Inflammatory macrophage treated with lipopolysaccharide for 1 hour (primary cell): Measurements from ENCODE around the gene PPM1G.
"Not testable (repeated sequence)": the region's sequence is repeated elsewhere in the genome, so short reads cannot be mapped to it uniquely, and the experiment has no call there.

Experiments used
- DNase-seq, 2 donors: peaks; one replicate each; pipeline ENCODE4 v3.0.0-alpha.2; 2020 to 2022

Gene PPM1G

DNA sequence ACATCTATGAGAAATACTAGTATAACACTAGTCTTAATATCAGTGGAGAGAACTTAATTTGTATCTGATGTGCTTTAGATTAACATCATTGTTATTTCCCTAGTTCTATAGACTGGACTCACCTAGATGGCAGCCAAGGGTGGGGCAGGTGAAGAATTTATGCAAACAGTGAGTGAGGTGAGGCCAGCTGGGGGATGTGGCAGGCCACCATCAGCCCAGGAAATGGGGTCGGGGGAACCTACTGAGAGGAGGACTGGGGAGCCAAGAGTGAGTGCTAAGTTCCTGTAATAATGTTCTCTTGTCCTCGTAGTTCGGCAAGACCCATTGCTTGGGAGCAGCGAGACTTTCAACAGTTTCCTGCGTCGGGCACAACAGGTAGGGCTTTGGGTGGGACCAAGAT lies 36.5 kb downstream of the PPM1G start:
- DNase-seq = no peak

DNA sequence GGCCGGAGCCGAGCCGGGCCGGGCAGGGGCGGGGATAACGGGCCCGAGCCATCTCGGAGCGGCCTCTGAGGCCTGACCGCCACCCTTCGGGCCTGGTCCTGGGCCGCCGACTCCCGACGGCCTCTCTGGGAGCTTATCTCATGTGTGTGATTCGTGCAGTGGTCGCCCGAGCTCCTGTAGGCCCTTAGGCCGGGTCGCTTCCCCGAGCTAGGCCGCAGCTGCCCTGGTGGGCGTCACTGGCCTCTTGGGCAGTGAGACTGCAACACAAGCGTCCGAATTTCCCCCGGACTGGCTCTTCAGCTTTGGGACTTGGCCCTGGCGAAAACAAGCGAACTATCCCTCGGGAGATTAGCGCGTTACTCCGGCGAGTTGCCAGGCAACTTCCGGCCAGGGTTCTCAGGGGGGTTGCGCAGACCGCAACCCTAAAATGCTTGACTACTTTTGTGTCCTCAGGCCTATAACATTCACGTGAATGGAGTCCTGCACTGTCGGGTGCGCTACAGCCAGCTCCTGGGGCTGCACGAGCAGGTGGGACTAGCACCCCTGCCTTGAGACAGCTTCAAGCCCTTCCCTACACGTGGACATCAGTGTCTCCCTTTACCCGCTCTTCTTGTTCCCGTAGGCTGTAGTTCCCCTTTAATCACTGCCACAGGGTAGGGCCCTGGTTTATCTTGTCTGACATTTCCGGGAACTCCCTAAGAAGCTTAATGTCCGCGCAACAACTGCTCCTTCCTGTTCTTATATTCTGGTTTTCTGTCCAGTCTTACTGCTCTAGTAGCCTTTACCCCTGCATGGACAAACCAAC lies 38.4 kb downstream of the PPM1G start:
- peak; percentile 87 to 92 for DNase-seq

GRCh38 chr2:27370026-27370815 lies 39.2 kb downstream of the PPM1G start, which contains the start of the genes EIF2B4 and SNX17:
EIF2B4 (minus strand) TSS chr2:27370338; CDS start chr2:27370314, 24 bp downstream.
SNX17 (plus strand) TSS chr2:27370616; CDS start chr2:27370744, 128 bp downstream.
- peak; percentile 98 to 100 for DNase-seq

- peak in 1 of 2 donors; percentile 31 for DNase-seq
These were observed 39.8 kb downstream of the PPM1G start for GRCh38 chr2:27369471-27370025.

- DNase-seq = no peak
These were observed 45.5 kb downstream of the PPM1G start for GRCh38 chr2:27363933-27364332.

DNA sequence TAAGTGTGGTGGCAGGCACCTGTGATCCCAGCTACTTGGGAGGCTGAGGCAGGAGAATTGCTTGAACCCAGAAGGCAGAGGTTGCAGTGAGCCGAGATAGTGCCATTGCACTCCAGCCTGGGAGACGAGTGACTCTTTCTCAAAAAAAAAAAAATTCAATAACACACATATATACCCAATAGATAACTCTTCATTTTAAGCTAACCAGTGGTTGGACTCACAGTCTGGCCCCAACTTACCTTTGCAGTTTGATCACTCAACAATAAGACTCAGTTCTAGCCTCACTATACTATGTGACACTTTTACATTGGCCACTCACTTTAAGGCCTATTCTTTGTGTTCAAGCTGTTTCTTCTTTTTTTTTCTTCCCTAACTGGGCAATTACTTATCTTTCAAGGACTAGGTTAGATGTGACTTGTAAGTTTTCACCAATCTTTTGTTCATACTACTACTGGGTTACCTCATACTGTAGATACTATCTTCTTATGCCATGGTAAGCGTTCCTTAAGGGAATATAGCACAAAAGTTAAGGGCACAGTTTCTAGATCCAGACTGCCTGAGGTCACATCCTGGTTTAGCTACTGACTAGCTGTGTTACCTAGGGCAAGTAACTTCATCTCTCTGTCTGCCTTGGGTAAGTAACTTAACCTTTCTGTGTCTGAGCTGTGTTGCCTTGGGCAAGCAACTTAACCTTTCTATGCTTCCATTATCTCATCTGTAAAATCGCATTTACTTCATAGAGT lies 46.5 kb downstream of the PPM1G start:
- no peak for DNase-seq

GRCh38 chr2:27356382-27357181 lies 52.8 kb downstream of the PPM1G start, which contains the start of gene GTF3C2:
GTF3C2 (minus strand) TSS chr2:27356764; CDS start chr2:27343554, 13,210 bp downstream.
- DNase-seq = peak; percentile 94 to 98

GRCh38 chr2:27356056-27356381 lies 53.4 kb downstream of the PPM1G start:
- peak; percentile 77 to 80 for DNase-seq

- no peak for DNase-seq
These were observed 54.8 kb downstream of the PPM1G start for GRCh38 chr2:27354597-27354927.

GRCh38 chr2:27353762-27354596 lies 55.4 kb downstream of the PPM1G start:
- no peak for DNase-seq

GRCh38 chr2:27353386-27353761 lies 56.0 kb downstream of the PPM1G start:
- DNase-seq = not testable (repeated sequence)

DNA sequence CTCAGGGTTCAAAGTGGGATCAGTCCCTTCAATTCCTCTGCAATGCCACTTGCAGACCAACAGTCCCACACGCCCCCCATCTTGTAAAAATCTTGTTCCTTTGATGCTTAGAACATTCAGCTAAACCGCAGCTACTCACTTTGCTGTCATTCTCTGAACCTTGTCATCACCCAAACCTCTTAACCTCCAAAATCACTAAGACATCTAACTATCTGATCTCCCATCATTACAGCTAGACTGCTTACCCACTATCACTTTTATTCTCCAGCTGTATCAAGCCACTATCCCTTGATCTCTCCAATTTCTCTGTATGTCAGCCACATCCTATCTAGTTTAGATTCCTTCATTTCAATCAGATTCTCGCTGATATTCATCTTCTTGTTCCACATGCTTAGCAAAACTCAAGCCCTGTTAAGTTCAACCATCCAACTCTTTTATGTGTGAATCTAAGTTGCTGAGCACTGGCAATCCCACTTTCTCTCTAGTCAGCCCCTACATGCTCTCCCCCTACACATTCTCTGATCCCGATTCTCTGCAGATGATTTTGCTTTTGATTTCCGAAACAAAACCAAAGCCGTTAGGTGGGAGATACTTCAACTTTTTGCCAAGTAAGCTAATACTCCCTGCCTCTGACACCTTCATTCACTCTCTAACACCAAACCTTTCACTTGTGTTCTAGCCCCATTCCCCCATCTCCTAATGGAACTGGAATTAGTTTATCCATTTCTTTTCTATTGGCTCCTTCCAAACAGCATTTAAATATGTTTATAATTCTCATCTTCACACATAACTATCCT lies 57.4 kb downstream of the PPM1G start:
- no peak for DNase-seq

DNA sequence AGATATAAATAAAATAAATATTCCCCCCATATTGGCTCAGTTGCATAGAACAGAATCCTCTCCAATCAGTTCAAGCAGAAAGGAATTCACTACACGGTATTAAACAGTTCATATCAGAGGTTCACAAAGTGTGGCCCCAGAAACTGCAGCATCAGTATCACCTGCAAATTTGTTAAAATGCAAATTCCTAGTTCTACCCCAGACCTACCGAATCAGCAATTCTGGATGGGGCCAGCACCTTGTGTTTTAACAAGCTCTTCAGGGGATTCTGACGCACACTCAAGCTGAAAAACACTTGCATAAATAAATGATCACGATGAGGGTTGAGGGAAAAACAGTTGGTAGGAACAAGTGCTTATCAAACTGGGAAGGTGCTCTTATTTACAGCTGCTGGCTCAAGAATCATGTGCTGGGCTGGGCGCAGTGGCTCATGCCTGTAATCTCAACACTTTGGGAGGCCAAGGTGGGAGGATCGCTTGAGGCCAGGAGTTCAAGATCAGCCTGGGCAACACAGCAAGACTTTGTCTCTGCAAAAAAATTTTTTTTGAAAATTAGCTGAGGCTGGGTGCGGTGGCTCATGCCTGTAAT lies 59.2 kb downstream of the PPM1G start:
- no peak for DNase-seq

DNA sequence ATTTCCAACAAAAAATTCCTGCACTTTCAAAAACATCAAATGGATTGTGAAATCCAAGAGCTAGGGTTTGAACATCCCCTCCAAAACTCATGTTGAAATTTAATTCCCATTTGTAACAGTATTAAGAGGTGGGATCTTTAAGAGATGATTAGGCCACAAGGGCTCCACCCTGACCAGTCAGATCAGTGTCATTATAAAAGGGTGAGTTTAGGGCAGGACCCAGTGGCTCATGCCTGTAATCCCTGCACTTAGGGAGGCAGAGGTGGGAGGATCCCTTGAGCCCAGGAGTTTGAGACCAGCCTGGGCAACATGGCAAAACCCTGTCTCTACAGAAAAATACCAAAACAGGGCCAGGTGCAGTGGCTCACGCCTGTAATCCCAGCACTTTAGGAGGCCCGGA lies 61.8 kb downstream of the PPM1G start:
- DNase-seq = no peak

- DNase-seq = no peak
These were observed 73.2 kb downstream of the PPM1G start for GRCh38 chr2:27336173-27336572.

GRCh38 chr2:27335311-27335710 lies 74.1 kb downstream of the PPM1G start:
- no peak for DNase-seq
